Muscle layer of colon (tissue), 2 donors: ENCODE data around the gene CFAP99.
"Not testable (repeated sequence)": the region's sequence is repeated elsewhere in the genome, so short reads cannot be mapped to it uniquely, and the experiment has no call there.

Experiments used
- H3K27ac ChIP-seq: one replicate; pipeline ENCODE4 v1.7.0; 2013; ENCODE audit warnings: low read depth, mild to moderate bottlenecking, low read length, moderate library complexity
- H3K27me3 ChIP-seq, 2 donors: one replicate each; pipeline ENCODE4 v1.7.0; 2013; ENCODE audit warnings: low read length in 2 of 2, mild to moderate bottlenecking in 2 of 2; ENCODE audit not compliant: insufficient read depth in 2 of 2, control insufficient read depth in 1 of 2
- H3K36me3 ChIP-seq: one replicate; pipeline ENCODE4 v1.7.0; 2013; ENCODE audit warnings: mild to moderate bottlenecking, low read length; ENCODE audit not compliant: insufficient read depth
- H3K4me1 ChIP-seq: one replicate; pipeline ENCODE4 v1.7.0; 2013; ENCODE audit warnings: mild to moderate bottlenecking, low read length; ENCODE audit not compliant: insufficient read depth
- H3K4me3 ChIP-seq, 2 donors: one replicate each; pipeline ENCODE4 v1.7.0; 2013; ENCODE audit warnings: low read length in 2 of 2, low read depth in 1 of 2, mild to moderate bottlenecking in 1 of 2, moderate library complexity in 1 of 2
- H3K9ac ChIP-seq: one replicate; pipeline ENCODE4 v1.7.0; 2013; ENCODE audit warnings: low read length
- H3K9me3 ChIP-seq: one replicate; pipeline ENCODE4 v1.7.0; 2013; ENCODE audit warnings: mild to moderate bottlenecking, low read length
- donor health status: abdominal sarcoma.
- donor health status: Adenocarcinoma of cecum.

CFAP99 gene

GRCh38 chr4:2418650-2419571 lies at the start of gene CFAP99:
Gene CFAP99 (plus strand): TSS chr4:2418955.
- Histone ChIP-seq H3K9me3 (no peaks in the 10 kb centered on the region), H3K27me3 (peaks cover 43 to 73% of the 10 kb centered on the region in 2 donors), H3K9ac (no peak within 1 kb of the TSS), H3K4me1 (peaks cover 13% of the 10 kb centered on the region), H3K4me3 (peak within 1 kb of the TSS; percentile 52 to 61), H3K27ac (no peak within 1 kb of the TSS), H3K36me3 (no peaks in the 10 kb centered on the region)

GRCh38 chr4:2370597-2371320 lies 48.0 kb upstream of the CFAP99 start:
- no peak overlapping the region for H3K27ac ChIP-seq
- H3K27me3 ChIP-seq: no peaks in the 10 kb centered on the region
- H3K9ac ChIP-seq: no peak overlapping the region
- H3K36me3 ChIP-seq: no peaks in the 10 kb centered on the region
- no peak overlapping the region for H3K4me3 ChIP-seq
- no peaks in the 10 kb centered on the region for H3K4me1 ChIP-seq
- no peaks in the 10 kb centered on the region for H3K9me3 ChIP-seq

GRCh38 chr4:2371765-2372487 lies 46.8 kb upstream of the CFAP99 start:
- no peaks in the 10 kb centered on the region for H3K9me3 ChIP-seq
- no peaks in the 10 kb centered on the region for H3K4me1 ChIP-seq
- no peaks in the 10 kb centered on the region for H3K36me3 ChIP-seq
- no peaks in the 10 kb centered on the region for H3K27me3 ChIP-seq
- H3K27ac ChIP-seq: no peak overlapping the region
- no peak overlapping the region for H3K4me3 ChIP-seq
- no peak overlapping the region for H3K9ac ChIP-seq

GRCh38 chr4:2372488-2373030 lies 46.2 kb upstream of the CFAP99 start:
- no peak overlapping the region for H3K27ac ChIP-seq
- no peaks in the 10 kb centered on the region for H3K9me3 ChIP-seq
- H3K9ac ChIP-seq: no peak overlapping the region
- no peaks in the 10 kb centered on the region for H3K36me3 ChIP-seq
- H3K4me3 ChIP-seq: no peak overlapping the region
- no peaks in the 10 kb centered on the region for H3K27me3 ChIP-seq
- H3K4me1 ChIP-seq: no peaks in the 10 kb centered on the region

GRCh38 chr4:2373532-2373931 lies 45.2 kb upstream of the CFAP99 start:
- Histone ChIP-seq H3K27ac (no peak overlapping the region), H3K4me3 (no peak overlapping the region), H3K4me1 (no peaks in the 10 kb centered on the region), H3K9ac (no peak overlapping the region), H3K9me3 (no peaks in the 10 kb centered on the region), H3K36me3 (no peaks in the 10 kb centered on the region), H3K27me3 (no peaks in the 10 kb centered on the region)

- Histone ChIP-seq H3K36me3 (no peaks in the 10 kb centered on the region), H3K27me3 (no peaks in the 10 kb centered on the region), H3K9ac (no peak overlapping the region), H3K9me3 (no peaks in the 10 kb centered on the region), H3K4me1 (no peaks in the 10 kb centered on the region), H3K27ac (no peak overlapping the region), H3K4me3 (no peak overlapping the region)
Measured at GRCh38 chr4:2375427-2375826, 43.3 kb upstream of the CFAP99 start.

- H3K9me3 ChIP-seq: no peaks in the 10 kb centered on the region
- H3K4me3 ChIP-seq: no peak overlapping the region
- no peaks in the 10 kb centered on the region for H3K4me1 ChIP-seq
- no peaks in the 10 kb centered on the region for H3K36me3 ChIP-seq
- no peaks in the 10 kb centered on the region for H3K27me3 ChIP-seq
- no peak overlapping the region for H3K9ac ChIP-seq
- H3K27ac ChIP-seq: no peak overlapping the region
Measured at GRCh38 chr4:2377241-2377640, 41.5 kb upstream of the CFAP99 start.

GRCh38 chr4:2378401-2378800 lies 40.4 kb upstream of the CFAP99 start:
- no peak overlapping the region for H3K4me3 ChIP-seq
- H3K9me3 ChIP-seq: no peaks in the 10 kb centered on the region
- H3K27ac ChIP-seq: no peak overlapping the region
- H3K36me3 ChIP-seq: no peaks in the 10 kb centered on the region
- H3K9ac ChIP-seq: no peak overlapping the region
- H3K27me3 ChIP-seq: no peaks in the 10 kb centered on the region
- no peaks in the 10 kb centered on the region for H3K4me1 ChIP-seq

- no peaks in the 10 kb centered on the region for H3K27me3 ChIP-seq
- H3K27ac ChIP-seq: no peak overlapping the region
- H3K36me3 ChIP-seq: no peaks in the 10 kb centered on the region
- no peak overlapping the region for H3K9ac ChIP-seq
- H3K4me3 ChIP-seq: no peak overlapping the region
- H3K4me1 ChIP-seq: no peaks in the 10 kb centered on the region
- H3K9me3 ChIP-seq: no peaks in the 10 kb centered on the region
Measured at GRCh38 chr4:2378898-2379297, 39.9 kb upstream of the CFAP99 start.

GRCh38 chr4:2380589-2380988 lies 38.2 kb upstream of the CFAP99 start:
- H3K9me3 ChIP-seq, H3K9ac ChIP-seq, H3K4me1 ChIP-seq, H3K27ac ChIP-seq, H3K27me3 ChIP-seq, H3K36me3 ChIP-seq, H3K4me3 ChIP-seq: not testable (repeated sequence)

GRCh38 chr4:2382769-2383202 lies 36.0 kb upstream of the CFAP99 start:
- H3K27ac ChIP-seq, H3K9ac ChIP-seq, H3K27me3 ChIP-seq, H3K9me3 ChIP-seq, H3K36me3 ChIP-seq, H3K4me3 ChIP-seq, H3K4me1 ChIP-seq: not testable (repeated sequence)
